HAP-1 (cell line): Measurements from ENCODE around the gene KIF26B.
"Not testable (repeated sequence)": the region's sequence is repeated elsewhere in the genome, so short reads cannot be mapped to it uniquely, and the experiment has no call there.

Experiments
- DNase-seq, 2 experiments: peaks; one replicate each; pipeline ENCODE4 v3.0.0-alpha.2; 2016 to 2020; ENCODE audit warnings: low spot score in 2 of 2
- H3K27me3 ChIP-seq: fragments of 250-450 bp; sonication (Bioruptor Pico); 2 replicates; pipeline ENCODE4 v1.5.1; 2020; ENCODE audit warnings: low read depth, mild to moderate bottlenecking, moderate library complexity
- H3K36me3 ChIP-seq: fragments of 250-450 bp; sonication (Bioruptor Pico); replicated peaks from 2 replicates; pipeline ENCODE4 v1.5.1; 2020; ENCODE audit warnings: mild to moderate bottlenecking
- H3K4me1 ChIP-seq: fragments of 250-450 bp; sonication (Bioruptor Pico); 2 replicates; pipeline ENCODE4 v1.5.1; 2020; ENCODE audit warnings: mild to moderate bottlenecking
- H3K4me3 ChIP-seq: fragments of 250-450 bp; sonication (Bioruptor Pico); 2 replicates; pipeline ENCODE4 v1.5.1; 2020; ENCODE audit warnings: mild to moderate bottlenecking, moderate library complexity
- H3K9me3 ChIP-seq: fragments of 250-450 bp; sonication (Bioruptor Pico); 2 replicates; pipeline ENCODE4 v1.5.1; 2020; ENCODE audit warnings: mild to moderate bottlenecking, moderate library complexity
- in situ Hi-C: fragments of 300-500 bp; cut with MboI; formaldehyde crosslinking; loops from 3 replicates; pipeline ENCODE4 v1.14.3; 2020; ENCODE audit warnings: low sequenced_read_pairs, inconsistent platforms, mixed read lengths

KIF26B gene

DNA sequence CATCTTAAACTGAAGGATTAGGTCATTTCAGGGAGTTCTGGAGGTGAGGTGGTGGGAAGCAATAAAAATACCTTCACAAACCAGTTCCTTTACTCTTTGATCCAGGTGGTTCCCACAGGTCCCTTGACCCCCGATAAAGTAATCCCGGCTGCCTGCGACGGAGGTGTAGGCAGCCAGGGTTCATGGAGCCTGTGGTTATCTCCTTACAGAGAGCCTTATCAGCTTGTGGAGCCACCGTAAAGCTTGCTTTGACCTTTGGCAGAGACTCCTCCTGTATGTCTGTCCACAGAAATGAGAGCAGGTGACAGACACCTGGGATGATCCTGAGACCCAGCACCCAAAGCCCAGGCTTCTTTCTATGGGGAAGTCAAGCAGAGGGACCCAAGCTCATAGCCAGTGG lies 243.4 kb downstream of the KIF26B start:
- Histone ChIP-seq H3K36me3 (no peaks in the 10 kb centered on the region), H3K27me3 (no peaks in the 10 kb centered on the region), H3K9me3 (no peaks in the 10 kb centered on the region), H3K4me3 (no peak overlapping the region), H3K4me1 (no peaks in the 10 kb centered on the region)
- DNase-seq, result no peak
- in situ Hi-C loops, result no loop called here

DNA sequence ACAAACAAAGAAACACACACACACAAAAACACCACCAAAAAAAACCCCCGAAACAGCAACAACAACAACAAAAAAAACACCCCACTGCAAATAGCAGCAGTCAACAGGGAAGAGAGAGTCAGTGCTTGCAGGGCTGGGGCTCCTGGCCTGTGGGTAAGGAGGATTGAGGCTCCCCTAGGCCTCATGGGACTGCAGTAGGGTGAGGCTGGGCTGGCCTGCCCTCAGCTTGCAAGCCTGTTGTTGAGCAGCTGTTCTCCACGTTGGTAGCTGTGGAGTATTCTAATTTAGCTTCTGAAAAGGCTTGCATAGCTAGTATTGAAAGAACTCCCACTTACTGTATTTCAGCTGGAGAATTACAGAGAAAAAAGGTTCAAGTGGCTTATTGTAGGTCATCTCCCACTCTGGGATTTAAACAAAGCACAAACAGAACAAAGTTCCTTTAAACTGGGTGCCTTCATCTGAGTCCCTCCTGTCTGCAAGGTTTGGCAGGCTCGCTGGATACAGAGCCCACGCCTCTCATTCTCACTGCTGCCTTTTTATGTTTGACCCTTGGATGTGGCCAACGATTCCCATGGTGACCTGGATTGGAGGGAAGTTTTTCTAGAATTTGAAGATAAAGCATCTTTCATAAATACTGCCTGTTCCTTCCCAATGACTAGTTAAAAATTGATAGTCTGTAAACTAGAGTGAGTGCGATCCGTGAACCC lies 247.2 kb downstream of the KIF26B start:
- H3K4me3 ChIP-seq, result no peak overlapping the region
- no peaks in the 10 kb centered on the region for H3K27me3 ChIP-seq
- no peaks in the 10 kb centered on the region for H3K9me3 ChIP-seq
- in situ Hi-C loops, result no loop called here
- no peaks in the 10 kb centered on the region for H3K36me3 ChIP-seq
- DNase-seq, result no peak
- H3K4me1 ChIP-seq, result no peaks in the 10 kb centered on the region

DNA sequence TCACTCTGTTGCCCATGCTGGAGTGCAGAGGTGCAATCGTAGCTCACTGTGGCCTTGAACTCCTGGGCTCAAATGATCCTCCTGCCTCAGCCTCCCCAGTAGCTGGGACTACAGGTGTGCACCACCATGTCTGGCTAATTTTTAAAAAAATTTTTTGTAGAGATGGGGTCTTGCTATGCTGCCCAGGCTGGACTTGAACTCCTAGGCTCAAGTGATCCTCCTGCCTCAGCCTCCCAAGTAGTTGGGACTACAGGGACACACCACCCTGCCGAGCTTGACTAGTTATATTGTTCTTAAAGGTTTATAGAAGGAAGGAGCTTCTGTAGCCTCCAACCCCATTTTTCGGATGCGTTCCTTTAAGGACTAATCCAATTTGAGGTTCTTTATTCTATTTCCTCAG lies 248.2 kb downstream of the KIF26B start:
- H3K27me3 ChIP-seq, in situ Hi-C loops, DNase-seq, H3K9me3 ChIP-seq, H3K4me3 ChIP-seq, H3K4me1 ChIP-seq, H3K36me3 ChIP-seq: not testable (repeated sequence)

DNA sequence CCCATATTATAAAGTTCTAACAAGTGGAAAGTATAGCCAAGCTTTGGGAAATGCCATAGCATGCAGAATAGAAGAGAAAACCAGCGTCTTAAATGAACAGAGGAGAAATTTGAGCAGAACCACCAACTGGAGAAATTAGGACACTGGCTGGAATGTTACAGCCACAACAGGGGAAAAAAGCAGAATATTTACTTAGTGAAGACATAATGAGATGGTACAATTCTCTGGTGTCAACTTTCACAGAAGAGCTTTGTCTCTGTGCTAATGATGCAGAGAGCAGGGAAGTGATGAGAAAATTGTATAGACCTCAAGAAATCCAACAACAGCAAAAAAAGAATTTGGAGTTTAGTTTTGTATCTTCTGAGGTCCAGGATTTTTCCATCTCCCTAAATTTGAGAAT lies 249.7 kb downstream of the KIF26B start:
- Histone ChIP-seq H3K4me1 (no peaks in the 10 kb centered on the region), H3K4me3 (no peak overlapping the region), H3K9me3 (no peaks in the 10 kb centered on the region), H3K36me3 (no peaks in the 10 kb centered on the region), H3K27me3 (no peaks in the 10 kb centered on the region)
- in situ Hi-C loops, result no loop called here
- DNase-seq, result no peak

DNA sequence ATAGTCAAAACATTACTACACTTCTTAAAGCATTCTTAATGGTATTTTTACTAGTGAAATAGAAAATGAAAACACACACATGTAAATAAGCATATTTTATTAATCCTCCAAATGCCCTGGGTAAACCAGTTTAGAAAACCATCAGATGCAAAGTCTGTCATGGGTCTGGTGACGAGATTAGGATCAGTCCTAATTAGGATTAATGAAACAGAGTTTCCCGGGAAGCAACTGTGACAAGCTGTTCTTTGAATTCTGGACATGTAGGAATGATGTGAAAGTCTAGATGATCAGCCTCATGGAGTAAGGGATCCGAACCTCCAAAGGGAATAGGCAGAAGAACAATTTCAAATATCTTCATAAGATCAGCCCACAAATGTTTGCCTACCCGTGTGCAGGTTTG lies 250.2 kb downstream of the KIF26B start:
- in situ Hi-C loops, result no loop called here
- no peaks in the 10 kb centered on the region for H3K9me3 ChIP-seq
- H3K4me1 ChIP-seq, result no peaks in the 10 kb centered on the region
- no peak for DNase-seq
- no peak overlapping the region for H3K4me3 ChIP-seq
- no peaks in the 10 kb centered on the region for H3K27me3 ChIP-seq
- H3K36me3 ChIP-seq, result no peaks in the 10 kb centered on the region

DNA sequence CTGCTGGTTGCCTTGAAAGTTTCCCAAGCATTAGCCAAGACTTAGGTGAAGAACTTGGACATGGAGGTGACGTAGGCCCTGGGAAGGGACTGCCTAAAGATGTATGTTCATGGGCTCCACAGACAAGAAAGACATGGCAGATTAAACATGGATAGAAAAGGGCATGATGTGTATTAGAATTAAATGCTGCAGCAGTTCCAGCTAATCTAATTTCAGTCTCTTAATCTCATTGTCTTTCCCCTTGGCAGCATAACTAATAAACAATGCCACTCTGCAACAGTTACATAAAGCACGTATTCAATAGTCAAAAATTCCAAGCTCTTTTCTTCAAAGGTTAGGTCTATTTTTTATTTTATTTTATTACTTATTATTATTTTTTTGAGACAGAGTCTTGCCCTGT lies 251.6 kb downstream of the KIF26B start:
- no peak overlapping the region for H3K4me3 ChIP-seq
- no peaks in the 10 kb centered on the region for H3K9me3 ChIP-seq
- H3K4me1 ChIP-seq, result no peaks in the 10 kb centered on the region
- in situ Hi-C loops, result no loop called here
- DNase-seq, result no peak
- no peaks in the 10 kb centered on the region for H3K36me3 ChIP-seq
- H3K27me3 ChIP-seq, result no peaks in the 10 kb centered on the region

DNA sequence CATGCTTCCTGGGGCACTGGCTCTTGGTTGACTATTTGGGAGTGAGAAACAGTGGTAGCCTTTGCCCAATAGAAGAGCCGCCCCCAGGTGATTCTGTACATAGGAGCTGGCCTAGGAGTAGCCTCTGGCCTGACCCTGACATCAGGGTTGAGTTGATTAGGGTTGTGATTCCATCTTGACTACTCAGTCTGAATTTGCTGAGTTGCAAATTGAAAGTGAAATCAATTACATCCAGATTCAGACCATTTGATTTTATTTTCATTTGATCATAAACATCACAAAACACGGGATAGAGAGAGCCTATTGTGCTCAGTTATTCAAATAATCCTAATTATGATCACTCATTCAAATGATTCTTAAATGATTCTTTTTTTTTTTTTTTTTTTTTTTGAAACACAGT lies 253.2 kb downstream of the KIF26B start:
- Histone ChIP-seq H3K4me3 (no peak overlapping the region), H3K27me3 (no peaks in the 10 kb centered on the region), H3K9me3 (no peaks in the 10 kb centered on the region), H3K4me1 (no peaks in the 10 kb centered on the region), H3K36me3 (no peaks in the 10 kb centered on the region)
- in situ Hi-C loops, result no loop called here
- DNase-seq, result no peak

DNA sequence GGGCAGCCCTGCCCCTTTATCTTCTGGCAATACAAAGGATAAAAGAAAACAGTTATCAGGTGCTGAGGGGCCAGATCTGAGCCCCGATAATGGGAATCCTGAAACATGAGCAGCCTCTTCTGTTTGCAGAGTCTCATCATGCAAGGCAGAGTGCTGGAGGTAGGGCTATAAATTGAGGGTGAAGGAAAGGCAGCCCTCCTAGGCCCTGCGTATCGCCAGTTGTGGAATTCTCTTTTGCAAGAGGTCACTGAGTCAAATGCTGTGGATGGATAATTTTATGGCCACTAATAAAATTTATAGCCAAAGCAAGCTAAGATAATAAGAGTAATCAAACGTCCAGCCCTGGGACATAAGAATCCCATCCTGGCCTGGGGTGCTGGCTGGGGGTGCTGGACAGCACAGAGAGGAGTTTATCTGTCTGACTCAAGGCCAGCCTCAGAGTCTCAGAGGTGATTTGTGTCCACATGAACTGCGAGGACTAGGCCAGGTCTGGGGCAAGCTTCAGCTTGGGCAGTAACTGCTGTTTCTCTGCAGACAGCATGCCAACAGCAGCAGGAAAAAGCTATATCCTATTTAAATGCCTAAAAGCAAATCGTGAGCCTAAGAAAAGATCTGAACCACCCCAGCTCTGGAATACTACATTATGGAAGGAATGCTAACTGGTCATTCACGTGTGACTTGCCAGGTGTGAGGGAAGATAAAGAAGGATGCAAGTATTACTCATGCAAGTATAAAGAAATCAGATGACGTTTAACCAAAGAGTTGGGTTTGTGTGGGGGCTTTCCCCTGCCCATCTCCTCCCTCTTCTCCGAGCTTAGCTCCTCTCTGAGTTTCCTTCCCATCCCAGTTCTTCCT lies 254.8 kb downstream of the KIF26B start:
- H3K4me3 ChIP-seq, result no peak overlapping the region
- no peaks in the 10 kb centered on the region for H3K36me3 ChIP-seq
- no peaks in the 10 kb centered on the region for H3K9me3 ChIP-seq
- DNase-seq, result no peak
- in situ Hi-C loops, result no loop called here
- H3K4me1 ChIP-seq, result no peaks in the 10 kb centered on the region
- H3K27me3 ChIP-seq, result no peaks in the 10 kb centered on the region

DNA sequence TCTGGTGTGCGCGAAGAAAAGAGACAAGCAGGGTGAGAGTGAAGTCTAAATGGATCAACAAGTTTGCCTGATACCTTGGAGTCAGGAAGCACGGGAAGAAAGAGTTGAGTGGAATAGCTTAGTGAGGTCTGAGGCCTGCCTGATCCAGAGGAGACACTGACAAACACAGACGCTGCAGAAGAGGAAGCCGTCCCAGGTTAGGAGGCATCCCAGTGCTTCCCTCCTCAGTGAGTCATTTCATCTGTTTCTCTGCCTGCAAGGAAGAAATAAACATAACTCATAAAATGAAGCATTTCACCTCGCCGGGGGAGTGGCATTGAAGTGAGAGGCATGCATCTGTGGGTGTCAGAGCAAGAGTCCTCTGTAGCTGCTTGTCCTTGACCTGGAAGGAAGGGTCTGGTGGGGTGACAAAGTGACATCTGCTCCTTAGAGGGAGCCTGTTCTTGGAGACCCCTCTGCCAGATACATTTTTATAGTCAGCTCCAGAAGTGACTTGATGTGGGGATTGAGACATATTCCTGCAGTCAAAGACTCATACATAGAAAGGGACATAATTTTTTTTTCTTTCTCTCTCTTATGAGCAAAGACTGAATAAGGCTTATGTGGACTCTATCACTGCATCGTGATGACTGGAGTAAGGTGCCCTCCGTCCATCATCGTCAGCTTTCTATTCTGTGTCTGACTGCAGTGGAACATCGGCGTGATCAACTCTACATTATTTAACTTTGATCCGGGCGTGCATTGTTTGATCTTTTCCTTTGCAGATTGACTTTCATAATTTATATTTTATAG lies 256.7 kb downstream of the KIF26B start:
- in situ Hi-C loops, result no loop called here
- no peaks in the 10 kb centered on the region for H3K9me3 ChIP-seq
- H3K4me3 ChIP-seq, result no peak overlapping the region
- H3K4me1 ChIP-seq, result no peaks in the 10 kb centered on the region
- H3K27me3 ChIP-seq, result no peaks in the 10 kb centered on the region
- no peak for DNase-seq
- no peaks in the 10 kb centered on the region for H3K36me3 ChIP-seq

DNA sequence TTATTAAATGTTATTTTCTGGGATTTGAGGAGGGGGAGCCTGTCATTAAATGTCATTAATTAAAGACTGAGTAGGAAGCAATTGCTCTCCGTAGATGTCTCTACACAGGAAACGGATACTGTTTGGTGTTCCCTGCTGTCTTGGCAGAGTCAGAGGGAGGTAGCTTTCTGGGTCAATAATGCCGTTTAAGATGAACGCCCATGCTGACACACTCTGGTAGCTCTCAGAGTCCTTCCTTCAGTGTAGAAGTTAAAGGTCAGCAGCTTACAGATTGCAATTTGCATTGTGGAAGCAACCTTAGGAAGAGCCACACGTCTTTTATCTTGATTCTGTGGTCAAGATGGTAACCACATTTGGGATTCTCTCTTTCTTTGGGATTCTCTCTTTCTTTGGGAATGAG lies 257.5 kb downstream of the KIF26B start:
- in situ Hi-C loops, result no loop called here
- H3K27me3 ChIP-seq, result no peaks in the 10 kb centered on the region
- no peaks in the 10 kb centered on the region for H3K36me3 ChIP-seq
- no peak for DNase-seq
- H3K4me3 ChIP-seq, result no peak overlapping the region
- H3K9me3 ChIP-seq, result no peaks in the 10 kb centered on the region
- H3K4me1 ChIP-seq, result no peaks in the 10 kb centered on the region

DNA sequence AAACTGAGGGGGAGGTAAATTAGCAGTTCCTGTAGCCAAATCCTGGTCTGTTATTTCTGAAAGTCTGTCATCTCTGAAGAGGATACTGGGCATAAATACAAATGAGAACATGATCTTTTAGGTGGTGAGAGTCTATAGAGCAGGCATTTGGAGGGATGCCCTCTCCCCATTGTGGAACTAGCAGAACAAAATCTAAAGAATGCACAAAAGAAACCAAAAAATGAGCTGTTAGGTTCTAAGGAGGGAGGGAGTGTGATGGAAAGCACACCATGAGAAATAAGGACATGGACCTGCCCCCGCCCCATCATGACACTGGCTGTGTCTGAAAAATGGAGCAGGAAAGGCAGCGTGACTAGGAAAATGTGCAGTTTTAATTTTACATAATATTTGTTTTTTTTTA lies 262.0 kb downstream of the KIF26B start:
- DNase-seq, result no peak
- Histone ChIP-seq H3K4me3 (no peak overlapping the region), H3K9me3 (no peaks in the 10 kb centered on the region), H3K27me3 (no peaks in the 10 kb centered on the region), H3K4me1 (no peaks in the 10 kb centered on the region), H3K36me3 (no peaks in the 10 kb centered on the region)
- in situ Hi-C loops, result no loop called here

DNA sequence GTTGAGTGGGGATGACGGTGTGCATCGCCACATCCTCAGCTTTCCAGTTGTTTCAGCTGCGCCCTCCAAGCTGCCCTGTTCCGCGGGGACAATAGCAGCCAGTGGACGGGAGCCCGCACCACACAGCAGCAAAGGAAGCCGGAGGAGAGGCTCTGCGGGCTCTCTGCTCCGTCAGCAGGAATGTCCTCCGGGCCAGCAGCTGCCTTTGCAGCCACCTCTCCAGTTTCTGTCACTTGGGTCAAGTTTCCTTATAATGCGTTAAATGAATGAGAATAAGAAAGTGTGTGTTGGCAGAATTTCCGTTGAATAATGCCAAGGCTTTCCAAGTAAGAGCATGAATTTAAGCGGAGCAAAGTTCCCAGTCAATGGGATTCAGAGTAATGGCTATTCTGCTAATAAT lies 263.3 kb downstream of the KIF26B start:
- Histone ChIP-seq H3K27me3 (no peaks in the 10 kb centered on the region), H3K36me3 (no peaks in the 10 kb centered on the region), H3K9me3 (no peaks in the 10 kb centered on the region), H3K4me1 (no peaks in the 10 kb centered on the region), H3K4me3 (no peak overlapping the region)
- in situ Hi-C loops, result no loop called here
- DNase-seq, result no peak

DNA sequence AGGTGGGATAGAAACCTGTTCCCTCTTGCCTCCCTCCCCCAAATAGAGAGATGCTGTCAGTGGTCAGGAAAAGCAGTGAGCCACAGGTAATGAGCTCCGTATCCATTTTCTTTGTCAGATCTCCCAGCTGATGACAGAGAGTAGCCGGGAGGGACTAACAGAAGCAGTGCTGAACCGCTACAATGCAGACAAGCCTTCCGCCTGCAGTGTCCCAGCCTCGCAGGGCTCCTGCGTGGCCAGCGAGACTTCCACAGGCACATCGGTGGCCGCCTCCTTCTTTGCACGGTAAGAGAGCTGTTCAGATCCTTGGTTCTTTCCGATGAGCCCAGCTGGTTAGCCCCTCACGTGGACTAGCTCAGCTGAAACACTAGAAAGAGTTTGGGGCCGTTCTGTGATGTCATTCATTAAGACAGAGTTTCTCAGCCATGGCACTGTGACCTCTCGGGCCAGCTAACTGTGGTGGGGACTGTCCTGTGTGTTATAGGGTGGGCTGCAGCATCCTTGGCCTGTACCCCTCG lies 264.7 kb downstream of the KIF26B start:
- Histone ChIP-seq H3K36me3 (no peaks in the 10 kb centered on the region), H3K4me1 (no peaks in the 10 kb centered on the region), H3K9me3 (no peaks in the 10 kb centered on the region), H3K27me3 (no peaks in the 10 kb centered on the region), H3K4me3 (no peak overlapping the region)
- in situ Hi-C loops, result no loop called here
- DNase-seq, result no peak

DNA sequence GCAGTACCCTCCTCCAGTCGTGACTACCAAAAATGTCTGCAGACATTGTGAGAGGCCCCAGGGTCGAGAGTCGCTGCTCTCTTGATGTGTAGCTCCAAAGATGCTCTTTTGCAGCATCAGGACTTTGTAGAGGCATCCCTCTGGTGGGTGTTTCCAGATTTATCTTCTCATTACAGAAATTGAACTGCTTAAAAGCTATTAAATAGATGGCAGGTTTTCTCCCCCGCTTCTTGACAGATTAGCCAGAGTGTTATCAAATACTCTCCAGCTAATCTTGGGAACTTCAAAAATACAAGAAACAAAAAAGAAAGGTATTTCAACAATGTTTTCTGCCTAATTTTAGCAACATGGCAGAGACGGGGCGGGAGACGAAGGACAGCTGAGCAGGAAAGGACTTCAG lies 265.2 kb downstream of the KIF26B start:
- Histone ChIP-seq H3K4me3 (no peak overlapping the region), H3K9me3 (no peaks in the 10 kb centered on the region), H3K27me3 (no peaks in the 10 kb centered on the region), H3K36me3 (no peaks in the 10 kb centered on the region), H3K4me1 (no peaks in the 10 kb centered on the region)
- DNase-seq, result no peak
- in situ Hi-C loops, result no loop called here
